Tibial nerve (tissue), 3 donors: ENCODE results near the gene LRTM2.

Experiments
- EP300 ChIP-seq, 2 donors: sonication (generic); formaldehyde crosslinking; IDR thresholded peaks; one replicate each; pipeline ENCODE4 v1.6.1; 2017; ENCODE audit warnings: antibody characterized with exemption in 2 of 2, mild to moderate bottlenecking in 1 of 2
- POLR2A ChIP-seq, 2 donors: fragments of 450-650 bp; IDR thresholded peaks; one replicate each; pipeline ENCODE4 v1.6.1; 2017; ENCODE audit warnings: antibody characterized with exemption in 2 of 2, mild to moderate bottlenecking in 2 of 2, moderate library complexity in 2 of 2

DNA sequence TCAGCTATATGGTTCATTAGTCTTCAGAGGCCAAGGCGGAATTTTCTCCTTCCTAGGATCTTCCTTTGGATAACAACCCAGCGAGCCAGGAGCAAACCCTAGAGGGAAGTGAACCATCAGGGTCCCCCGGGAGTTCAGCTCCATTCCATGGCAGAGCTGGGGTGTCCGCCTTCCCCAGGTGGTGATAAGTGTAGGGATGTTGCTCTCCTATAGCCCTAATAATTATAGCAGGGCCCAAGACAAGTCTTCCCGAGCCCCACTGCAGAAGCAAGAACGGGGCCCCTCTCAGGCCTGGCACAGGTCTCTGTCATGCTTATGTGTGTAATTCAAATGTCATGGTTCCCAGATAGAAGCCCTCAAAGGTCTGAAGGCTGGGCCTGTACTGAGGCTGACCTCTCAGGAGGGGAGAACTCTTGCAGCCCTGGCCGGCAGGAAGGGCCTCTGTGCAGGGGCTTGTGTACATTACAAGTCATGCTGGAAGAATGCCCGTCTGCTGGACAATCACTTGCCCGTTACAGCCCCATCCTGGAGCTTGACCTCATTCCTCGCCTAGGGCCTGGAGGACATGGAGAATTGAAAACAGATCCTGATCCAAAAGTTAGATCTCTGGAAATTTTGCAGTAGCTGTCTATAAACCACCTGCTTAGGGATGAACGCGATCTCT lies 17.3 kb downstream of the LRTM2 start:
- TF ChIP-seq EP300 (IDR thresholded peaks at IDR 0.05) (no peak), POLR2A (IDR thresholded peaks at IDR 0.05) (no peak)
